Measurements from ENCODE around the gene EXOC7. TPM values are rescaled to one million over a fixed set of nuclear protein-coding genes. Genes with fewer than 3 reads are reported as not detected.

The EXOC7 gene
- total RNA-seq, 1 experiment from 2014 or later: 160 TPM

GRCh38 chr17:76142585-76143041 lies 39.0 kb upstream of the EXOC7 start:
- H2BK20ac ChIP-seq (ENCODE audit: low read depth, low read length, poor library complexity, severe bottlenecking): no peak overlapping the region
- no peak overlapping the region for H3K9ac ChIP-seq (ENCODE audit: extremely low read depth, insufficient read length, low read length)
- H3K27me3 ChIP-seq (ENCODE audit: insufficient read depth, low read length): peaks cover 33% of the 10 kb centered on the region
- H3K27ac Mint-ChIP-seq: no peak overlapping the region
- no peak overlapping the region for H3T11ph ChIP-seq (ENCODE audit: low read length)
- H3K36me3 Mint-ChIP-seq (ENCODE audit: insufficient read depth in 1 of 3, low read depth in 3 of 3): no peaks in the 10 kb centered on the region
- H3K9me3 Mint-ChIP-seq: peaks cover 0 to 1% of the 10 kb centered on the region in 2 experiments; a peak in 2 of 5 replicates
- no peak overlapping the region for H2BK120ac ChIP-seq (ENCODE audit: low read depth, low read length, poor library complexity, severe bottlenecking)
- no peaks in the 10 kb centered on the region for H3K9me3 ChIP-seq (ENCODE audit: control insufficient read depth, low read depth, low read length)
- H3K79me2 ChIP-seq (ENCODE audit: insufficient read depth, low read length): no peaks in the 10 kb centered on the region
- H3K79me1 ChIP-seq (ENCODE audit: insufficient read depth, low read depth, low read length, poor library complexity, severe bottlenecking): no peaks in the 10 kb centered on the region
- H3K18ac ChIP-seq (ENCODE audit: insufficient read length, low read depth, low read length): no peak overlapping the region
- peak overlapping the region in 1 of 2 experiments; percentile 86; a peak in 3 of 5 replicates for H3K4me3 Mint-ChIP-seq
- no peak overlapping the region for H2AFZ ChIP-seq (ENCODE audit: low read length)
- H3K4me1 ChIP-seq (ENCODE audit: insufficient read depth, low read length): peaks cover 27% of the 10 kb centered on the region
- no peak overlapping the region for H2BK5ac ChIP-seq (ENCODE audit: insufficient read length, low read length)
- H3K4me2 ChIP-seq (ENCODE audit: insufficient read depth, insufficient read length, low read length): peak overlapping the region; percentile 84
- H3K4ac ChIP-seq (ENCODE audit: low read depth, low read length): no peak overlapping the region
- H2BK12ac ChIP-seq (ENCODE audit: insufficient read length, low read depth, low read length): no peak overlapping the region
- no peak overlapping the region for H4K8ac ChIP-seq (replicated peaks; ENCODE audit: insufficient read length, low read depth, low read length)
- H3K4me1 Mint-ChIP-seq: peaks cover 64 to 71% of the 10 kb centered on the region in 2 experiments
- H3K56ac ChIP-seq (ENCODE audit: insufficient read length, low read depth, low read length): no peak overlapping the region
- H2BK15ac ChIP-seq (ENCODE audit: low read depth, low read length): no peak overlapping the region
- peak; percentile 48 for DNase-seq
- peaks cover 82% of the 10 kb centered on the region for H3K27me3 Mint-ChIP-seq (ENCODE audit: low read depth)
- peaks cover 37% of the 10 kb centered on the region for H3K23me2 ChIP-seq (ENCODE audit: insufficient read length, low read depth, low read length, poor library complexity, severe bottlenecking)
- no peak overlapping the region for H4K5ac ChIP-seq (ENCODE audit: insufficient read length, low read depth, low read length)
- no peak overlapping the region for H4K91ac ChIP-seq (ENCODE audit: insufficient read length, low read depth, low read length)
- no peaks in the 10 kb centered on the region for H4K20me1 ChIP-seq (ENCODE audit: control insufficient read depth, insufficient read depth, insufficient read length)
- no peak overlapping the region for H2AK5ac ChIP-seq (ENCODE audit: insufficient read length, low read length)
- H3K14ac ChIP-seq (ENCODE audit: insufficient read depth, low read length): no peak overlapping the region
- WGBS (ENCODE audit: extremely low coverage, insufficient read length, low lambda C conversion rate): no CpG with 5 or more reads among the region's 6 CpGs
- TF ChIP-seq, protein P1, sequence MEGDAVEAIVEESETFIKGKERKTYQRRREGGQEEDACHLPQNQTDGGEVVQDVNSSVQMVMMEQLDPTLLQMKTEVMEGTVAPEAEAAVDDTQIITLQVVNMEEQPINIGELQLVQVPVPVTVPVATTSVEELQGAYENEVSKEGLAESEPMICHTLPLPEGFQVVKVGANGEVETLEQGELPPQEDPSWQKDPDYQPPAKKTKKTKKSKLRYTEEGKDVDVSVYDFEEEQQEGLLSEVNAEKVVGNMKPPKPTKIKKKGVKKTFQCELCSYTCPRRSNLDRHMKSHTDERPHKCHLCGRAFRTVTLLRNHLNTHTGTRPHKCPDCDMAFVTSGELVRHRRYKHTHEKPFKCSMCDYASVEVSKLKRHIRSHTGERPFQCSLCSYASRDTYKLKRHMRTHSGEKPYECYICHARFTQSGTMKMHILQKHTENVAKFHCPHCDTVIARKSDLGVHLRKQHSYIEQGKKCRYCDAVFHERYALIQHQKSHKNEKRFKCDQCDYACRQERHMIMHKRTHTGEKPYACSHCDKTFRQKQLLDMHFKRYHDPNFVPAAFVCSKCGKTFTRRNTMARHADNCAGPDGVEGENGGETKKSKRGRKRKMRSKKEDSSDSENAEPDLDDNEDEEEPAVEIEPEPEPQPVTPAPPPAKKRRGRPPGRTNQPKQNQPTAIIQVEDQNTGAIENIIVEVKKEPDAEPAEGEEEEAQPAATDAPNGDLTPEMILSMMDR (conservative IDR thresholded peaks at IDR 0.05): no peak
- no peak overlapping the region for H3K23ac ChIP-seq (ENCODE audit: insufficient read length, low read depth, low read length)
- H3K27ac ChIP-seq (ENCODE audit: insufficient read length, low read depth, low read length): no peak overlapping the region
